GM13976 (cell line): ENCODE results near the gene S100A5.

Source experiments
- DNase-seq: peaks from one replicate; pipeline ENCODE4 v3.0.0; 2012; ENCODE audit warnings: low spot score
- in situ Hi-C: fragments of 300-500 bp; cut with MboI; formaldehyde crosslinking; loops from one replicate; pipeline ENCODE4 v1.12.0; 2022; ENCODE audit warnings: low sequenced_read_pairs, mixed read lengths, inconsistent platforms; ENCODE audit not compliant: unreplicated experiment
- TF ChIP-seq, protein P1 (sequence below): IDR thresholded peaks from 2 replicates; pipeline ENCODE4 v1.5.1; 2012; ENCODE audit warnings: borderline replicate concordance, mild to moderate bottlenecking; ENCODE audit not compliant: insufficient read depth; ENCODE audit errors: extremely low read depth, missing control alignments, control extremely low read depth

S100A5 gene

DNA sequence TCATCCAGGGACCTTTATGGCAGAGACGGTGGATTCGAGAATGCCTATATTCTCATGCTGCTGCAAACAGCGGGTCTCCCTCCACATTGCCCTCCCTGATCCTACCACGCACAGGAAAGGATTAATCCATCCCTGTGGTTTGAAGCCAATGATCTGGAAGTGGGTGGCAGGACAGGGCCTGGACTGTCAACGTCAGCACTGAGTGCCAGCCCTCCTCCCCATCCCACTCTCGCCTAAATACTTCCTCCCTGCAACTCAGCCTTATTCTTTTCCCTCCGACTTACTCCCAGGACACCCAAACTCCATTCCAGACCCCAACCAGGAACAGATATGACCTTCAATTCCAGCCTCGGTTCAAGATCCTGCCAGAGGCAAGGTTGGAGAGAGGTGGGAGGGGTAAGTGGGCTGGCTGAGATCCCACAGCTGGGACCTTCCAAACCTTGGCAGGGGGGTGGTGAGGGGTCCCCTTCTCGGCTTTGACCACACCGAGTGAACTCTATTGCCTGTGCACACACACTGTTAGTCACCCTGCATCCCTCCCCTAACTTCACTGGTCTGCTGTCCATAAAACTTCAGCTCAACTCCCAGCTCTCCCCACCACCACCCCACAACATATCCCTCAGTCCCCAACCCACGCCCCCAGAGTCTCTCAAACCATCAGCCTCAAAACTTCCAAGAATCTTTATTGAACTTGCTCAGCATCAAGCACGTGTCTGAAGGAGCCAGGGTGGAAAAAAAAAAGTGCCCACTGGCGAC lies 2.4 kb upstream of the S100A5 start:
- no peak for DNase-seq
- in situ Hi-C loops: no loop called here
- TF ChIP-seq, protein P1, sequence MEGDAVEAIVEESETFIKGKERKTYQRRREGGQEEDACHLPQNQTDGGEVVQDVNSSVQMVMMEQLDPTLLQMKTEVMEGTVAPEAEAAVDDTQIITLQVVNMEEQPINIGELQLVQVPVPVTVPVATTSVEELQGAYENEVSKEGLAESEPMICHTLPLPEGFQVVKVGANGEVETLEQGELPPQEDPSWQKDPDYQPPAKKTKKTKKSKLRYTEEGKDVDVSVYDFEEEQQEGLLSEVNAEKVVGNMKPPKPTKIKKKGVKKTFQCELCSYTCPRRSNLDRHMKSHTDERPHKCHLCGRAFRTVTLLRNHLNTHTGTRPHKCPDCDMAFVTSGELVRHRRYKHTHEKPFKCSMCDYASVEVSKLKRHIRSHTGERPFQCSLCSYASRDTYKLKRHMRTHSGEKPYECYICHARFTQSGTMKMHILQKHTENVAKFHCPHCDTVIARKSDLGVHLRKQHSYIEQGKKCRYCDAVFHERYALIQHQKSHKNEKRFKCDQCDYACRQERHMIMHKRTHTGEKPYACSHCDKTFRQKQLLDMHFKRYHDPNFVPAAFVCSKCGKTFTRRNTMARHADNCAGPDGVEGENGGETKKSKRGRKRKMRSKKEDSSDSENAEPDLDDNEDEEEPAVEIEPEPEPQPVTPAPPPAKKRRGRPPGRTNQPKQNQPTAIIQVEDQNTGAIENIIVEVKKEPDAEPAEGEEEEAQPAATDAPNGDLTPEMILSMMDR: no peak

DNA sequence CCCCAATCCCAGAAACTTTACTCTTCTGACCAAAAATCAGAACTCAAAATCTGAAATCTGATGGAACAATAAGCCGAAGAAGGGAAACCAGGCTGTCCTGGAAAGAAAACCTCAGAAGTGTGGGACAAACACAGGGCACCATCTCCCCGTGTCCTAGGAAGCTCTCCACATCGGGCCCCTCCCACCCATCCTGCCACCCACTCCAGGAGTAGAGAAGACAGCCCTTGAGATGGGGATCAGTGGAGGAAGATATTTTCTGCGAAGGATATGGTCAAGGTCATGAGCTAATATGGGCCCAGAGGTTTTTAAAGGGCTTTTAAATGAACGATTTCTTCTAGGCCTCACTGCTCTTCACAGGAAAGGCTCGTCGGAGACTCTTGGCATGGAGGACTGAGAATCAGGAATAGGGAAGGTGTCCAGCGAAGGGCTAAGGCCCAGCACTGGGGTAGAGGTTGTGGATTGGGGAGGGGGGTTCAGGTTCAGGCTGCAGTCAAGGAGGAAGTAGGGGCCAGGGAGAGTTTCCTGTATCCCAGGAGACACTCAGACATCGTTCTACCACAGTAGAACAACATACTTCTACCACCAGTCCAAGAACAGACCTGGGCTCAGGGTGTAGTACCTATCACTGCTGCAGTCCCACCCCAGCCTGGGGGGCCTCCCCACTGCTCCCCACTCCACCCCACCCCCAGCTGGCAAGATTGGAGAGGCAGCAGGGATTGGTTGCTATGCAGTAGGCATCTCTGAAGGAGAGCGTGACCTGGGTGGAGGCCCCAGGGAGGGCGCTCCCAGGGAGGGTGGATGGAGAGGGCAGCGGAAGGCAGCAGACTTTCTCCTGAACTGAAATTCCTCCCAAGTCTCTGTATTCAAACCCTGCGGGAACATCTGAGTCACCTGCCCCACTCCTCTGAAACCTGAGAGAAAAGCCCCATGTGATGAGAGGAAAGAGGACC lies 1.2 kb upstream of the S100A5 start:
- in situ Hi-C loops: no loop called here
- TF ChIP-seq, protein P1: no peak

DNA sequence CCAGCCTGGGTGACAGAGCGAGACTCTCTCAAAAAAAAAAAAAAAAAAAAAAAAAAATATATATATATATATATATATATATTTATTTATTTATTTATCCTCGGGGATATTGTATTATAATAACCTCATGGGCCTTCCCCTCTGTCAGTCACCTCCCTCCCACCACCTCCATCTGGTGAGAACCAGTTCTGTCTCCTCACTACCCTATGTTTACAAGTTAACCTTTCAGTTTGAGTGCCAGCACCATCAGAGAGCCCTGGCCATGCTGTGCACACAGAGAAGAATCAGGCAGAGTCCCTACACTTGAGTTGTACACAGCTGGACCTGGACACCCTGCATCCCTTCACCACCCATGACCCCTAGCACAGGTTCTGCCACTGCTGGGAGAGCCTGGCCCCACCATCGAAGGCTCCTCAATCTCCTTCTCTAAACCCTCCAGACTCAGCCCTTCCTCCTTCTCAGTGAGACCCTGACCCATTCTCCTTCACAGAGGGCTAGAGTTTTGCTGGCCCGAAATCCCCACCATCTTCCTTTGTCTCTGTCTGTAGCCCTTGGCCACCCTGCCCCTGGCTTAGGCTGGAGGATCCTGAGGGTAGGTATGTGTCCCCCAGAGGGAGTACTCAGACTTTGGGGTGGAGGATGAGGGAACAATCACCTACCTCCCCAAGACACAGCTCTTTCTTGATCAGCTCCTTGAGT lies 1.2 kb downstream of the S100A5 start:
- in situ Hi-C loops: no loop called here
- TF ChIP-seq, protein P1: no peak
- no peak for DNase-seq

More for the DNA sequence above, 1.2 kb upstream of the S100A5 start:
- DNase-seq: no peak

DNA sequence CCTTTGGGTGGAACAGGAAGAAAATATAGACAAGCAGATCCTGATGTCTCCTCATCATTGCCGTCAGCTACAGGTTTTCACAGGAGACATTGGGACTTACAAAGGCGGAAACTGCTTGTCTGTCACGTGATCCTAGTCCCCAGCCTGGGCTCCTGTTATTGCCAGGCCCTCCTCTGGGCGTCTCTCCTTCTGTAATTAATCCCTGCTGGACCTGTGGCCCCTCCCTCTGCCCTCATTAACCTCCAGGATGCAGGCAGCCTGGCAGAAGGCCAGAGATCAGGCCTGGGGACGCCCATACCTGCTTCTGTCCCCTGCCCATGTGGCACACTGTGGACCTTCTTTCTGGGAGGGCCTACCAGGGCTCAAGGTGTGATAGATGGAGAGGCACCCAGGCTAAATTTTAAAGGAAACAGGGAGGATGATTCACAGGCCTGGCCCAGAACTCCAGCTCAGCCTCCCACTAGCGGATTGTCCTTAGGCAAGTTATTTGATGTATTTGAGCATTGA lies 2.4 kb downstream of the S100A5 start:
- in situ Hi-C loops: no loop called here
- DNase-seq: no peak
- TF ChIP-seq, protein P1: no peak

DNA sequence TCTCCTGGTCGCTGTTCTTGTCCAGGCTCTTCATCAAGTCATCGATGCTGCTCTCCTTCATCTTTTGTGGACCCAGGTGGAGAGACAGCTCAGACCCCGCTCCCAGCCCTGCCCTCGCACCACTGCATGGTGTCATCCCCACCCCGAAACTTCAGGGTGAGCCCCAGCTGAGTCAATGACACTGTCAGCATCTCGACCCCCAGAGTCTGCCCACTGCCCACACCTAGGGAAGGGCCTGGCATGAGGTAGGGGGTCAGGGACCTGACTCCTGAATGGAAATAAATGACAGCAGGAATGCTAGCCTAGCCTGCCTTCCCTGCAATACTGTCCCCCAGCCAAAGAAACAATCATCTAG lies 3.4 kb downstream of the S100A5 start:
- TF ChIP-seq, protein P1: no peak
- no peak for DNase-seq
- in situ Hi-C loops: no loop called here
